KMS-11 (cell line): Measurements from ENCODE around the gene GRM7.

Source experiments
- H2AFZ ChIP-seq: fragments of 200-600 bp; sonication (generic); 2 replicates; pipeline ENCODE4 v1.6.1; 2016; ENCODE audit warnings: antibody characterized with exemption, mixed run types, low read depth
- H3K27ac ChIP-seq: fragments of 200-600 bp; sonication (generic); 2 replicates; pipeline ENCODE4 v1.6.1; 2016; ENCODE audit warnings: mild to moderate bottlenecking, mixed run types
- H3K27me3 ChIP-seq: fragments of 200-600 bp; sonication (generic); 2 replicates; pipeline ENCODE4 v1.6.1; 2017; ENCODE audit warnings: mild to moderate bottlenecking, low read depth, mixed run types, moderate library complexity; ENCODE audit not compliant: insufficient read depth
- H3K36me3 ChIP-seq: fragments of 200-600 bp; sonication (generic); 2 replicates; pipeline ENCODE4 v1.6.1; 2017; ENCODE audit warnings: mild to moderate bottlenecking, mixed run types; ENCODE audit not compliant: insufficient read depth
- H3K4me1 ChIP-seq: fragments of 200-600 bp; sonication (generic); 2 replicates; pipeline ENCODE4 v1.6.1; 2016; ENCODE audit warnings: mild to moderate bottlenecking, low read depth, mixed run types; ENCODE audit not compliant: poor library complexity, severe bottlenecking
- H3K4me2 ChIP-seq: fragments of 200-600 bp; sonication (generic); 2 replicates; pipeline ENCODE4 v1.7.0; 2016; ENCODE audit warnings: mild to moderate bottlenecking, mixed run types
- H3K4me3 ChIP-seq: fragments of 200-600 bp; sonication (generic); IDR thresholded peaks from 2 replicates; pipeline ENCODE4 v1.6.1; 2017; ENCODE audit warnings: low read depth, low read length, mixed read lengths; ENCODE audit not compliant: insufficient read depth
- H3K79me2 ChIP-seq: fragments of 200-600 bp; sonication (generic); 2 replicates; pipeline ENCODE4 v1.6.1; 2016; ENCODE audit warnings: low read depth, mixed run types; ENCODE audit not compliant: insufficient read depth
- H3K9ac ChIP-seq: fragments of 200-600 bp; sonication (generic); 2 replicates; pipeline ENCODE4 v1.6.1; 2016; ENCODE audit warnings: mild to moderate bottlenecking, mixed run types
- H4K20me1 ChIP-seq: fragments of 200-600 bp; sonication (generic); 2 replicates; pipeline ENCODE4 v1.6.1; 2016; ENCODE audit warnings: mild to moderate bottlenecking, mixed run types; ENCODE audit not compliant: insufficient read depth
- CTCF ChIP-seq: fragments of 200-600 bp; sonication (generic); conservative IDR thresholded peaks from 2 replicates; pipeline ENCODE4 v1.6.1; 2017; ENCODE audit warnings: low read depth, mild to moderate bottlenecking, antibody characterized with exemption, low read length, moderate library complexity, mixed read lengths

GRM7 gene

GRCh38 chr3:7684182-7684715, 823.3 kb downstream of the GRM7 start:
- no peaks in the 10 kb centered on the region for H4K20me1 ChIP-seq
- no peak overlapping the region for H3K27ac ChIP-seq
- H3K4me1 ChIP-seq: no peaks in the 10 kb centered on the region
- H2AFZ ChIP-seq: no peak overlapping the region
- H3K36me3 ChIP-seq: no peaks in the 10 kb centered on the region
- no peak for TF ChIP-seq CTCF
- no peak overlapping the region for H3K4me3 ChIP-seq
- H3K79me2 ChIP-seq: no peaks in the 10 kb centered on the region
- no peaks in the 10 kb centered on the region for H3K27me3 ChIP-seq
- H3K9ac ChIP-seq: no peak overlapping the region
- H3K4me2 ChIP-seq: no peak overlapping the region

GRCh38 chr3:7687428-7688147, 826.7 kb downstream of the GRM7 start:
- Histone ChIP-seq H2AFZ (no peak overlapping the region), H3K27me3 (no peaks in the 10 kb centered on the region), H3K36me3 (no peaks in the 10 kb centered on the region), H3K27ac (no peak overlapping the region), H3K4me2 (no peak overlapping the region), H4K20me1 (no peaks in the 10 kb centered on the region), H3K4me3 (no peak overlapping the region), H3K9ac (no peak overlapping the region), H3K79me2 (no peaks in the 10 kb centered on the region), H3K4me1 (no peaks in the 10 kb centered on the region)
- no peak for TF ChIP-seq CTCF

- Histone ChIP-seq H3K4me1 (no peaks in the 10 kb centered on the region), H2AFZ (no peak overlapping the region), H3K4me2 (no peak overlapping the region), H3K4me3 (no peak overlapping the region), H3K79me2 (no peaks in the 10 kb centered on the region), H3K9ac (no peak overlapping the region), H3K27me3 (no peaks in the 10 kb centered on the region), H4K20me1 (no peaks in the 10 kb centered on the region), H3K36me3 (no peaks in the 10 kb centered on the region), H3K27ac (no peak overlapping the region)
- TF ChIP-seq CTCF: no peak
These were observed 832.0 kb downstream of the GRM7 start for GRCh38 chr3:7692866-7693265.

- H2AFZ ChIP-seq: no peak overlapping the region
- no peak for TF ChIP-seq CTCF
- H3K27me3 ChIP-seq: no peaks in the 10 kb centered on the region
- H3K4me2 ChIP-seq: no peak overlapping the region
- no peaks in the 10 kb centered on the region for H3K79me2 ChIP-seq
- H3K27ac ChIP-seq: no peak overlapping the region
- no peaks in the 10 kb centered on the region for H3K4me1 ChIP-seq
- no peaks in the 10 kb centered on the region for H3K36me3 ChIP-seq
- H3K4me3 ChIP-seq: no peak overlapping the region
- no peaks in the 10 kb centered on the region for H4K20me1 ChIP-seq
- H3K9ac ChIP-seq: no peak overlapping the region
These were observed 833.1 kb downstream of the GRM7 start for GRCh38 chr3:7693976-7694375.
